HPDE6-E6E7 (cell line): ENCODE data around the gene GALNT12.

Source experiments
- DNase-seq: peaks from one replicate; pipeline ENCODE4 v3.0.0; 2011; ENCODE audit warnings: missing footprints; ENCODE audit errors: extremely low spot score

GALNT12 gene

GRCh38 chr9:98861781-98862504, 54.5 kb downstream of the GALNT12 start:
- DNase-seq: no peak

- no peak for DNase-seq
Observed at GRCh38 chr9:98862936-98863335, 55.5 kb downstream of the GALNT12 start.

GRCh38 chr9:98864281-98865174, 57.1 kb downstream of the GALNT12 start:
- no peak for DNase-seq

GRCh38 chr9:98865284-98865875, 57.9 kb downstream of the GALNT12 start:
- DNase-seq: no peak

- no peak for DNase-seq
Observed at GRCh38 chr9:98866435-98867102, 59.1 kb downstream of the GALNT12 start.

- no peak for DNase-seq
Observed at GRCh38 chr9:98867103-98867428, 59.6 kb downstream of the GALNT12 start.

- no peak for DNase-seq
Observed at GRCh38 chr9:98867429-98868168, 60.1 kb downstream of the GALNT12 start.

GRCh38 chr9:98869078-98869745, 61.7 kb downstream of the GALNT12 start:
- DNase-seq: no peak

- no peak for DNase-seq
Observed at GRCh38 chr9:98869866-98870265, 62.4 kb downstream of the GALNT12 start.

- DNase-seq: no peak
Observed at GRCh38 chr9:98870782-98871557, 63.5 kb downstream of the GALNT12 start.

- no peak for DNase-seq
Observed at GRCh38 chr9:98871558-98872065, 64.1 kb downstream of the GALNT12 start.

GRCh38 chr9:98873526-98873925, 66.1 kb downstream of the GALNT12 start:
- no peak for DNase-seq

- no peak for DNase-seq
Observed at GRCh38 chr9:98873951-98874371, 66.5 kb downstream of the GALNT12 start.

GRCh38 chr9:98874721-98875255, 67.3 kb downstream of the GALNT12 start:
- no peak for DNase-seq

GRCh38 chr9:98875536-98875935, 68.1 kb downstream of the GALNT12 start:
- DNase-seq: no peak

- no peak for DNase-seq
Observed at GRCh38 chr9:98877311-98877710, 69.8 kb downstream of the GALNT12 start.

GRCh38 chr9:98879094-98879962, 71.9 kb downstream of the GALNT12 start:
- DNase-seq: no peak

- no peak for DNase-seq
Observed at GRCh38 chr9:98879963-98880310, 72.5 kb downstream of the GALNT12 start.
